ENCODE data around the gene RPTOR. TPM values are rescaled to one million over a fixed set of nuclear protein-coding genes. Genes with fewer than 3 reads are reported as not detected.

RPTOR gene
- total RNA-seq, 2 experiments from 2014 or later, result 60.0 to 67.2 TPM

- CTCF ChIA-PET, result interaction anchor here (0.7 to 1.3 kb wide), 2 partner anchors 47 to 176 kb away, joined by 3 read pairs; no protein-coding TSS in a partner anchor
- POLR2A ChIA-PET, result interaction anchor here (0.8 kb wide), 1 partner anchor 49 kb away, joined by 3 read pairs; no protein-coding TSS in a partner anchor
Measured at GRCh38 chr17:80938556-80938955, 393.9 kb downstream of the RPTOR start.

- ChIA-PET CTCF (interaction anchor here (0.5 to 1.3 kb wide), 2 partner anchors 13 to 48 kb away, joined by 3 read pairs; no protein-coding TSS in a partner anchor), POLR2A (no interaction called here)
Measured at GRCh38 chr17:80939151-80940145, 394.8 kb downstream of the RPTOR start.

GRCh38 chr17:80940171-80941123 is 395.8 kb downstream of the RPTOR start:
- ChIA-PET CTCF (interaction anchor here (0.5 kb wide), 1 partner anchor 12 kb away, joined by 3 read pairs; no protein-coding TSS in a partner anchor), POLR2A (no interaction called here)

GRCh38 chr17:80941171-80941570 is 396.5 kb downstream of the RPTOR start:
- CTCF ChIA-PET, result no interaction called here
- POLR2A ChIA-PET, result no interaction called here

GRCh38 chr17:80941743-80942422 is 397.2 kb downstream of the RPTOR start:
- ChIA-PET POLR2A (no interaction called here), CTCF (no interaction called here)

- POLR2A ChIA-PET, result no interaction called here
- CTCF ChIA-PET, result no interaction called here
Measured at GRCh38 chr17:80942423-80943345, 398.0 kb downstream of the RPTOR start.

GRCh38 chr17:80943346-80944145 is 398.9 kb downstream of the RPTOR start:
- CTCF ChIA-PET, result no interaction called here

GRCh38 chr17:80944326-80944725 is 399.7 kb downstream of the RPTOR start:
- POLR2A ChIA-PET, result no interaction called here
- CTCF ChIA-PET, result interaction anchor here (0.7 kb wide), 1 partner anchor 369 kb away, joined by 3 read pairs; no protein-coding TSS in a partner anchor

More at GRCh38 chr17:80943346-80944145, 398.9 kb downstream of the RPTOR start:
- POLR2A ChIA-PET, result no interaction called here

- ChIA-PET POLR2A (no interaction called here), CTCF (no interaction called here)
Measured at GRCh38 chr17:80945736-80946135, 401.1 kb downstream of the RPTOR start.

GRCh38 chr17:80946449-80946848 is 401.8 kb downstream of the RPTOR start:
- ChIA-PET POLR2A (no interaction called here), CTCF (no interaction called here)

GRCh38 chr17:80947200-80947940 is 402.7 kb downstream of the RPTOR start:
- POLR2A ChIA-PET, result no interaction called here
- CTCF ChIA-PET, result no interaction called here

GRCh38 chr17:80948019-80948975 is 403.7 kb downstream of the RPTOR start:
- CTCF ChIA-PET, result no interaction called here
- POLR2A ChIA-PET, result no interaction called here

- CTCF ChIA-PET, result no interaction called here
- POLR2A ChIA-PET, result no interaction called here
Measured at GRCh38 chr17:80948976-80949450, 404.4 kb downstream of the RPTOR start.

GRCh38 chr17:80949451-80950421 is 405.1 kb downstream of the RPTOR start:
- CTCF ChIA-PET, result no interaction called here
- POLR2A ChIA-PET, result no interaction called here

Data from activated CD8-positive, alpha-beta memory T cell treated with anti-CD3 and anti-CD28 coated beads for 36 hours (primary cell).